Activated CD4-positive, alpha-beta memory T cell treated with anti-CD3 and anti-CD28 coated beads, Interleukin-2, amount 10 ng/mL, durations not matched to agents 7 days and 5 days (primary cell): ENCODE data around the gene CLSTN2. TPM values are rescaled to one million over a fixed set of nuclear protein-coding genes. Genes with fewer than 3 reads are reported as not detected.

Experiments used
- CTCF ChIA-PET: fragments of 350-600 bp; sonication (Branson Sonifier 250); formaldehyde crosslinking; loops from one replicate; lab custom pipeline; 2021; ENCODE audit warnings: antibody characterized with exemption, inconsistent platforms; lab: Charles Lee
- POLR2A ChIA-PET: fragments of 350-600 bp; sonication (Branson Sonifier 250); formaldehyde crosslinking; loops from one replicate; lab custom pipeline; 2021; ENCODE audit warnings: antibody characterized with exemption; lab: Charles Lee
- DNase-seq: peaks from one replicate; pipeline ENCODE4 v3.0.0-alpha.2; 2020
- H3K27ac Mint-ChIP-seq: one replicate; pipeline ENCODE4 v1.8.0; 2021; ENCODE audit warnings: mild to moderate bottlenecking, mixed read lengths
- H3K27me3 Mint-ChIP-seq: one replicate; pipeline ENCODE4 v1.8.0; 2021; ENCODE audit warnings: mixed read lengths
- H3K36me3 Mint-ChIP-seq: one replicate; pipeline ENCODE4 v1.8.0; 2021; ENCODE audit warnings: low read depth, mixed read lengths
- H3K4me1 Mint-ChIP-seq: one replicate; pipeline ENCODE4 v1.8.0; 2021; ENCODE audit warnings: mixed read lengths
- H3K4me3 Mint-ChIP-seq: one replicate; pipeline ENCODE4 v1.8.0; 2021; ENCODE audit warnings: mild to moderate bottlenecking, mixed read lengths
- H3K9me3 Mint-ChIP-seq: one replicate; pipeline ENCODE4 v1.8.0; 2021; ENCODE audit warnings: mixed read lengths
- total RNA-seq, 2 experiments: library from RNA; stranded (reverse); gene quantifications; one replicate each; pipeline ENCODE4 v1.2.3, GENCODE V29; 2021

The CLSTN2 gene
- total RNA-seq, 2 experiments from 2014 or later = not detected

DNA sequence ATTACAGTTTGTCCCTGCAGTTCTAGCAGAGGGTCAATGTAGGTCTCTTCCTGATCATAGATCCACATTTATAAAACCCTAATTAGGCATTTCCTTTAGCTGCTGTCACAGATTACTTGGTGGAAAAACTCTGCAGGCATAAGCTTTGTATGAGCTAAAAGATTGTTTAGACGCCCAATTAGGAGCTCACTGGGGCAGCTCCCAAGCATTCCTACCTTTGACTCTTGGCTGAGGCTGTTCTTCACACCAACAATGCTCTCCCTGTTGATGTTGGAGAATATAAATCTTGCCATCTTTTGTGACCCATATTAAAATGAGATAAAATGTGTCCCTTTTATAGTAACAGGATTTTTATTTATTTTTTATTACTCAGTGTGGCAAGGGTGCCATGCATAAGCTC is 594.6 kb downstream of the CLSTN2 start:
- no peaks in the 10 kb centered on the region for H3K36me3 Mint-ChIP-seq
- no peak for DNase-seq
- no peaks in the 10 kb centered on the region for H3K27me3 Mint-ChIP-seq
- ChIA-PET CTCF (no interaction called here), POLR2A (no interaction called here)
- H3K4me1 Mint-ChIP-seq = no peaks in the 10 kb centered on the region
- no peaks in the 10 kb centered on the region for H3K9me3 Mint-ChIP-seq
- H3K4me3 Mint-ChIP-seq = no peak overlapping the region
- H3K27ac Mint-ChIP-seq = no peak overlapping the region

DNA sequence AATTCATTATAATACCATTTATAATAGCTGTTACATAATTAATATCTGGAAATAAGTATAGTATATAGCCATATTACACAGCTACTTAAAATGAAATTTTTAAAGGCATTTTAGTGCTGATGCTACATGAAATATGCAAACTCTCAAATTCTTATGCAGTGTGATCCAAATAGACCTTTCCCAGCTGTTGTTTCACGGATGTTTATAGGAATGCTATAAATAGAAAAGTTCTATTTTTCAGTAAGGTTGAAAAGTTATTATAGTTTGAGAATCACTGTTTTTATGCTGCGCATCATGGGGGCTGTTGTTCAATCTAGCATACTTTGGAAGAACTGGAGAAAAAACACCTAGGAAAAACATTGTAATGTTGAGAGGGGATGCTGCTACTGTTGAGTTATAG is 595.1 kb downstream of the CLSTN2 start:
- Mint-ChIP-seq H3K4me1 (no peaks in the 10 kb centered on the region), H3K36me3 (no peaks in the 10 kb centered on the region), H3K27ac (no peak overlapping the region), H3K9me3 (no peaks in the 10 kb centered on the region), H3K27me3 (no peaks in the 10 kb centered on the region), H3K4me3 (no peak overlapping the region)
- CTCF ChIA-PET = no interaction called here
- DNase-seq = no peak
- POLR2A ChIA-PET = no interaction called here

GRCh38 chr3:140530603-140531002 is 595.6 kb downstream of the CLSTN2 start:
- Mint-ChIP-seq H3K4me3 (no peak overlapping the region), H3K27ac (no peak overlapping the region), H3K27me3 (no peaks in the 10 kb centered on the region), H3K36me3 (no peaks in the 10 kb centered on the region), H3K4me1 (no peaks in the 10 kb centered on the region), H3K9me3 (no peaks in the 10 kb centered on the region)
- ChIA-PET CTCF (no interaction called here), POLR2A (no interaction called here)
- DNase-seq = no peak

GRCh38 chr3:140532793-140533330 is 597.9 kb downstream of the CLSTN2 start:
- no peak overlapping the region for H3K27ac Mint-ChIP-seq
- no peaks in the 10 kb centered on the region for H3K9me3 Mint-ChIP-seq
- no peaks in the 10 kb centered on the region for H3K4me1 Mint-ChIP-seq
- H3K27me3 Mint-ChIP-seq = no peaks in the 10 kb centered on the region
- ChIA-PET CTCF (no interaction called here), POLR2A (no interaction called here)
- DNase-seq = no peak
- H3K36me3 Mint-ChIP-seq = no peaks in the 10 kb centered on the region
- no peak overlapping the region for H3K4me3 Mint-ChIP-seq

DNA sequence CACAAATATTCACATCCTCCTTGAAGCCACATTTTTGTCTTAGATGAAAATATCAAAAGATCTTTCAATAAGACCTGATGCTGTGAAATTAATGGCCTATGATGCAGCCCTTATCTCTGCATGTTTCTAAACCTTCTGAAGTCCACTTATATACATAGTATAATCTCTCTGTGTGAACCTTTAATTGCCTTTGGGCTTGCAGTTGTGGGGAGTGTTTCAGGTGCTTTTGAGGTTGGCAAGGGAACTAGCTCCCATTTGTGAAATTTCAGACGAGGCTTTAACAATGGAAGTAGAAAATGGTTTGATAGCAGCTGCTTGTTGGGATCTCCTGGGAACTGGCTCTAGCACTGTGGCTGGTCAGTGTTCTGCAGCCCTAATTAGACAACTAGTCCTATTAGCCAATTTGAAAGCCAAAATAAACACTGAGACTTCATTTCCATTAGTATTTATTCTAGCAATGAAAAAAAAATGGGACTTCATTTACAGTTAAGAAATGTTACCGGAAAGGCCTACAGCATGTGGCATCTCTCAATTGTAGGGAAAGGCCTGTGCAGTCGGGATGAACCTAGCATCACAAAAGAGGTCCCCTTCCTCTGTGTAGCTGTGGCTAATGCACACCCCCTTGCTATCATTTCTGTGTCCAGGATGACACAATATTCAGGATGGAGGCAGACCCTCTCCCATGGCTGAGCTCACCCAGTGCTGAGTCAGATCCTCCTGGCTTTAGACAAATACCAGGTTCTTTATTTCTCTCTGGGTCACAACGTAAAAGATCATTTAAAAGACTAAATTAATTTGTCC is 602.1 kb downstream of the CLSTN2 start:
- ChIA-PET POLR2A (no interaction called here), CTCF (no interaction called here)
- H3K27me3 Mint-ChIP-seq = no peaks in the 10 kb centered on the region
- no peaks in the 10 kb centered on the region for H3K36me3 Mint-ChIP-seq
- no peaks in the 10 kb centered on the region for H3K9me3 Mint-ChIP-seq
- H3K27ac Mint-ChIP-seq = no peak overlapping the region
- no peak overlapping the region for H3K4me3 Mint-ChIP-seq
- no peaks in the 10 kb centered on the region for H3K4me1 Mint-ChIP-seq
- no peak for DNase-seq

GRCh38 chr3:140537727-140538082 is 602.7 kb downstream of the CLSTN2 start:
- no peaks in the 10 kb centered on the region for H3K9me3 Mint-ChIP-seq
- ChIA-PET POLR2A (no interaction called here), CTCF (no interaction called here)
- no peak for DNase-seq
- H3K36me3 Mint-ChIP-seq = no peaks in the 10 kb centered on the region
- no peak overlapping the region for H3K27ac Mint-ChIP-seq
- no peaks in the 10 kb centered on the region for H3K4me1 Mint-ChIP-seq
- H3K4me3 Mint-ChIP-seq = no peak overlapping the region
- H3K27me3 Mint-ChIP-seq = no peaks in the 10 kb centered on the region

- H3K27me3 Mint-ChIP-seq = no peaks in the 10 kb centered on the region
- DNase-seq = no peak
- H3K4me1 Mint-ChIP-seq = no peaks in the 10 kb centered on the region
- no peak overlapping the region for H3K4me3 Mint-ChIP-seq
- POLR2A ChIA-PET = no interaction called here
- CTCF ChIA-PET = no interaction called here
- H3K27ac Mint-ChIP-seq = no peak overlapping the region
- H3K9me3 Mint-ChIP-seq = no peaks in the 10 kb centered on the region
- no peaks in the 10 kb centered on the region for H3K36me3 Mint-ChIP-seq
These were observed 605.3 kb downstream of the CLSTN2 start for GRCh38 chr3:140540262-140540661.

- POLR2A ChIA-PET = no interaction called here
- Mint-ChIP-seq H3K36me3 (no peaks in the 10 kb centered on the region), H3K4me1 (no peaks in the 10 kb centered on the region), H3K4me3 (no peak overlapping the region), H3K27me3 (no peaks in the 10 kb centered on the region), H3K9me3 (no peaks in the 10 kb centered on the region), H3K27ac (no peak overlapping the region)
- CTCF ChIA-PET = no interaction called here
- DNase-seq = no peak
These were observed 607.1 kb downstream of the CLSTN2 start for GRCh38 chr3:140541975-140542653.

- Mint-ChIP-seq H3K4me3 (no peak overlapping the region), H3K4me1 (no peaks in the 10 kb centered on the region), H3K27me3 (no peaks in the 10 kb centered on the region), H3K36me3 (no peaks in the 10 kb centered on the region), H3K27ac (no peak overlapping the region), H3K9me3 (no peaks in the 10 kb centered on the region)
- ChIA-PET CTCF (no interaction called here), POLR2A (no interaction called here)
- no peak for DNase-seq
These were observed 610.2 kb downstream of the CLSTN2 start for GRCh38 chr3:140545197-140545596.

GRCh38 chr3:140545756-140546155 is 610.8 kb downstream of the CLSTN2 start:
- H3K9me3 Mint-ChIP-seq = no peaks in the 10 kb centered on the region
- POLR2A ChIA-PET = no interaction called here
- no peak for DNase-seq
- no peaks in the 10 kb centered on the region for H3K27me3 Mint-ChIP-seq
- no peaks in the 10 kb centered on the region for H3K4me1 Mint-ChIP-seq
- no peak overlapping the region for H3K27ac Mint-ChIP-seq
- H3K4me3 Mint-ChIP-seq = no peak overlapping the region
- H3K36me3 Mint-ChIP-seq = no peaks in the 10 kb centered on the region
- CTCF ChIA-PET = no interaction called here

DNA sequence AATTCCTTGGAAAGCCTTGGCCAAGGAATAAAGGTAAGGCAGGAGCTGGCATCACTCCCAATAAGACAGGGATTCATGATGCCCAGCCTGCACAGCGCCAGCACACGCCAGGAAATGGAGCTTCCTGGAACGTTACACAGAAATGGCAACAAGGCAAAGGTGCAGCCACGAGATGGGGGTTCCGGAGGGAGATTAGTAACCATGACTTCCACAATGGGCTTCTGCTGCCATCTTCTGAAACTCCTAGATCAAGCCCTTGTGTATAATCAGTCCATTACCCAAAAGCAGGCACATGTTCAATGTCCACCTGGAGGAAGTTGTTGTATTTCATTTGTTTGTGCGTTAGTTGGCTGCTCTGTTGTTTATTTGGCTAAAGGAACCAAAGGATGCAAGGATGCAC is 611.7 kb downstream of the CLSTN2 start:
- H3K4me3 Mint-ChIP-seq = no peak overlapping the region

DNA sequence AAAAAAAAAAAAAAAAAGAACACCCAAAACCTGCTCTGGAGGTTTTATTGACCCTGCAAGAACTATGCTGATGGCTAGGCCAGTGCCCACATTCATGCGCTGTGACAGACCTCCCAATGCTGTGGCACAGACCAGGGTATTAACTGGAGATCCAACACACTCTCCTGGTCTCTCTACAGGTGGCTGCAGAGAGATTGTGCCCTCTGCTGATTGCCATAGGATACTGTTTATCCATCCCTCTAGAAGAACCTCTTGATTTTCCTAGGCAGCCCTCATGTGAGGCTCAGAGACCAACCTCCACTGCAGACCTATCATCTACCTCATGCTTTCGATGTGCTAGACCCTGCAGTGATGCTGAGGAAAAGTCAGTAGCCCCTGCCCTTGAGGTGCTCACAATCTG is 617.4 kb downstream of the CLSTN2 start:
- Mint-ChIP-seq H3K4me3 (no peak overlapping the region), H3K9me3 (no peaks in the 10 kb centered on the region), H3K27me3 (no peaks in the 10 kb centered on the region), H3K27ac (no peak overlapping the region), H3K4me1 (no peaks in the 10 kb centered on the region), H3K36me3 (no peaks in the 10 kb centered on the region)
- CTCF ChIA-PET = no interaction called here
- POLR2A ChIA-PET = no interaction called here
- no peak for DNase-seq

More for the DNA sequence above, 611.7 kb downstream of the CLSTN2 start:
- Mint-ChIP-seq H3K9me3 (no peaks in the 10 kb centered on the region), H3K36me3 (no peaks in the 10 kb centered on the region), H3K4me1 (no peaks in the 10 kb centered on the region), H3K27ac (no peak overlapping the region), H3K27me3 (no peaks in the 10 kb centered on the region)
- DNase-seq = no peak
- ChIA-PET CTCF (no interaction called here), POLR2A (no interaction called here)

GRCh38 chr3:140552898-140553297 is 617.9 kb downstream of the CLSTN2 start:
- Mint-ChIP-seq H3K27ac (no peak overlapping the region), H3K27me3 (no peaks in the 10 kb centered on the region), H3K4me3 (no peak overlapping the region), H3K9me3 (no peaks in the 10 kb centered on the region), H3K4me1 (no peaks in the 10 kb centered on the region), H3K36me3 (no peaks in the 10 kb centered on the region)
- ChIA-PET POLR2A (no interaction called here), CTCF (no interaction called here)
- no peak for DNase-seq

DNA sequence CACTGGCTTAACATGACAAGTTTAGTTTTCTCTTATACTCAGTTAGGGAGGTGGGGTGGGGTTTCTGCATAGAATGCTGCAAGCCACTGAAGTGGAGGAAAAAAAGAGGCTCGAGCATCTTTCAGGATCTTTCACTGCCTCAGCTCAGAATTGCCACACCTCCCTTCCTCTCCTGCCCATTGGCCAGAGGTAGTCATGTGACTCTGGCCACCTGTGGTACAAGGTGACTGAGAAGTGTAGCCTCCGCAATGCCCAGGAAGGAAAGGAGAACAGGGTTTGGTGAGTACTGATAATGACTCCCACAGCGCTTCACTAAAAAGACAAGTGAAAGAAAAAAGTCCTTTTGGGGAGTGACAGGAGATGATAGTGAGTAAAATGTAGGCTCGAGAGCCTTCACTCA is 618.6 kb downstream of the CLSTN2 start:
- H3K27me3 Mint-ChIP-seq = no peaks in the 10 kb centered on the region
- H3K36me3 Mint-ChIP-seq = no peaks in the 10 kb centered on the region
- CTCF ChIA-PET = no interaction called here
- DNase-seq = no peak
- no peaks in the 10 kb centered on the region for H3K4me1 Mint-ChIP-seq
- no peak overlapping the region for H3K4me3 Mint-ChIP-seq
- POLR2A ChIA-PET = no interaction called here
- H3K9me3 Mint-ChIP-seq = no peaks in the 10 kb centered on the region
- no peak overlapping the region for H3K27ac Mint-ChIP-seq
